ENCODE measurements around the gene RAB8A. TPM values are rescaled to one million over a fixed set of nuclear protein-coding genes. Genes with fewer than 3 reads are reported as not detected.

The RAB8A gene
- total RNA-seq, 2 donors from 2014 or later: 14.2 to 29.9 TPM

GRCh38 chr19:16121967-16122366, 10.3 kb downstream of the RAB8A start:
- Histone ChIP-seq H3K36me3 (peaks cover 72% of the 10 kb centered on the region), H3K27me3 (no peaks in the 10 kb centered on the region), H3K4me3 (no peak overlapping the region), H3K9me3 (no peaks in the 10 kb centered on the region), H3K4me1 (no peaks in the 10 kb centered on the region), H3K27ac (no peak overlapping the region)
- no peak for TF ChIP-seq CTCF (IDR thresholded peaks at IDR 0.05)
- DNase-seq (ENCODE audit: low spot score): no peak

GRCh38 chr19:16124953-16125352, 13.3 kb downstream of the RAB8A start:
- Histone ChIP-seq H3K27ac (no peak overlapping the region), H3K9me3 (no peaks in the 10 kb centered on the region), H3K4me1 (no peaks in the 10 kb centered on the region), H3K27me3 (no peaks in the 10 kb centered on the region), H3K36me3 (peaks cover 84% of the 10 kb centered on the region), H3K4me3 (no peak overlapping the region)
- DNase-seq (ENCODE audit: low spot score): no peak
- no peak for TF ChIP-seq CTCF (IDR thresholded peaks at IDR 0.05)

GRCh38 chr19:16125737-16126495, 14.2 kb downstream of the RAB8A start:
- H3K9me3 ChIP-seq: no peaks in the 10 kb centered on the region
- peaks cover 85% of the 10 kb centered on the region for H3K36me3 ChIP-seq
- no peak for TF ChIP-seq CTCF (IDR thresholded peaks at IDR 0.05)
- no peak for DNase-seq (ENCODE audit: low spot score)
- H3K4me1 ChIP-seq: no peaks in the 10 kb centered on the region
- no peak overlapping the region for H3K4me3 ChIP-seq
- H3K27ac ChIP-seq: no peak overlapping the region
- H3K27me3 ChIP-seq: no peaks in the 10 kb centered on the region

- Histone ChIP-seq H3K27me3 (no peaks in the 10 kb centered on the region), H3K4me1 (no peaks in the 10 kb centered on the region), H3K36me3 (peaks cover 75% of the 10 kb centered on the region), H3K4me3 (no peak overlapping the region), H3K27ac (no peak overlapping the region), H3K9me3 (no peaks in the 10 kb centered on the region)
- TF ChIP-seq CTCF (IDR thresholded peaks at IDR 0.05): no peak
- DNase-seq (ENCODE audit: low spot score): no peak
These were observed 15.4 kb downstream of the RAB8A start for GRCh38 chr19:16127080-16127479.

- Histone ChIP-seq H3K27ac (no peak overlapping the region), H3K4me3 (no peak overlapping the region), H3K9me3 (no peaks in the 10 kb centered on the region), H3K4me1 (no peaks in the 10 kb centered on the region), H3K36me3 (peaks cover 75% of the 10 kb centered on the region), H3K27me3 (no peaks in the 10 kb centered on the region)
- no peak for DNase-seq (ENCODE audit: low spot score)
- no peak for TF ChIP-seq CTCF (IDR thresholded peaks at IDR 0.05)
These were observed 16.2 kb downstream of the RAB8A start for GRCh38 chr19:16127776-16128371.

Data from right atrium auricular region (tissue), 2 donors.